ENCODE results near the gene PPP4R4.
"Not testable (repeated sequence)": the region's sequence is repeated elsewhere in the genome, so short reads cannot be mapped to it uniquely, and the experiment has no call there.

Gene PPP4R4

GRCh38 chr14:94237983-94238382 is 63.9 kb downstream of the PPP4R4 start:
- DNase-seq (ENCODE audit: low read depth) = no peak

GRCh38 chr14:94239406-94239805 is 65.3 kb downstream of the PPP4R4 start:
- no peak for DNase-seq (ENCODE audit: low read depth)
- H3K4me3 ChIP-seq (ENCODE audit: low read depth, low read length) = no peak overlapping the region

More at GRCh38 chr14:94237983-94238382, 63.9 kb downstream of the PPP4R4 start:
- H3K4me3 ChIP-seq (ENCODE audit: low read depth, low read length) = no peak overlapping the region

DNA sequence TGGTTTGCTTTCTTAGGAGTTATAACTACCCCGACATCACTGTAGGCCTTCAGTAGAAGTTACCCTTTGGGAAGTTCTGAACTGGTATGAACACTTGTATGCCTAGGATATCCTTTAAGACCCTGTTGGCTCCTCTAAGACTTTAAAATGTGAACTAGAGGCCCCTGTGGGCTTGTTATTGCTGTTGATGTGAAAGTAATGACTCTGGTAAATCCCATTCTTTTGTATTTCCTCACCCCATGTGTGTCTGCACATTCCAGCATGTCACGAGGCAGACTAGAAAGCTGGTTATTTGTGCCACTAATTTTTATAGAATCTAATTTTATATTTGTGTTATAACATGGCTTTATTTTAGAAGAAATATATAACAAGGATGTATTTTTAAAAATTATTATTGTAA is 70.1 kb downstream of the PPP4R4 start:
- DNase-seq (ENCODE audit: low read depth) = no peak
- no peak overlapping the region for H3K4me3 ChIP-seq (ENCODE audit: low read depth, low read length)

DNA sequence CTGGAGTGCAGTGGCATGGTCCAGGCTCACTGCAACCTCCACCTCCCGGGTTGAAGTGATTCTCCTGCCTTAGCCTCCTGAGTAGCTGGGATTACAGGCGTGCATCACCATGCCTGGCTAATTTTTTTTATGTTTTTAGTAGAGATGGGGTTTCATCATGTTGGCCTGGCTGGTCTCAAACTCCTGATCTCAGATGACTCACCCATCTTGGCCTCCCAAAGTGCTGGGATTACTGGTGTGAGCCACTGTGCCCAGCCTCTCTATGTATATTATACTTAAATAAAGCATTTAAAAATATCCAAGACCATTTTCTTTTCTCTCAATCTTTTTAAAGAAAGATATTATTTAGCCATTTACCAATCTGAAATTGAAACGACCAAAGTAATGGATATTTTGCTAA is 90.1 kb downstream of the PPP4R4 start:
- not testable (repeated sequence) for H3K4me3 ChIP-seq (ENCODE audit: low read depth, low read length); DNase-seq (ENCODE audit: low read depth)

GRCh38 chr14:94267352-94267751 is 93.2 kb downstream of the PPP4R4 start:
- DNase-seq (ENCODE audit: low read depth) = no peak
- no peak overlapping the region for H3K4me3 ChIP-seq (ENCODE audit: low read depth, low read length)

DNA sequence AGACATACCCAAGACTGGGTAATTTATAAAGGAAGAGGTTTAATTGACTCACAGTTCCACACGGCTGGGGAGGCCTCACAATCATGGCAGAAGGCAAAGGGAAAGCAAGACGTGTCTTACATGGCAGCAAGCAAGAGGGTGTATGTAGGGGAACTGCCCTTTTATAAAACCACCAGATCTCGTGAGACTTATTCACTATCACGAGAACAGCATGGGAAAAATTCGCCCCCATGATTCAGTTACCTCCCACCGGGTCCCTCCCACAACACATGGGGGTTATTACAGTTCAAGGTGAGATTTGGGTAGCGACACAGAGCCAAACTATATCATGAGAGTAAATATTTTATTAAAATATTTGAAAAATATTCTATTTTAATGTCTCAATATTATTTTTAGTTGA is 94.5 kb downstream of the PPP4R4 start:
- H3K4me3 ChIP-seq (ENCODE audit: low read depth, low read length); DNase-seq (ENCODE audit: low read depth): not testable (repeated sequence)

- no peak for DNase-seq (ENCODE audit: low read depth)
- no peak overlapping the region for H3K4me3 ChIP-seq (ENCODE audit: low read depth, low read length)
These were observed 95.0 kb downstream of the PPP4R4 start for GRCh38 chr14:94269156-94269555.

GRCh38 chr14:94276898-94277561 is 102.9 kb downstream of the PPP4R4 start:
- not testable (repeated sequence) for DNase-seq (ENCODE audit: low read depth); H3K4me3 ChIP-seq (ENCODE audit: low read depth, low read length)

DNA sequence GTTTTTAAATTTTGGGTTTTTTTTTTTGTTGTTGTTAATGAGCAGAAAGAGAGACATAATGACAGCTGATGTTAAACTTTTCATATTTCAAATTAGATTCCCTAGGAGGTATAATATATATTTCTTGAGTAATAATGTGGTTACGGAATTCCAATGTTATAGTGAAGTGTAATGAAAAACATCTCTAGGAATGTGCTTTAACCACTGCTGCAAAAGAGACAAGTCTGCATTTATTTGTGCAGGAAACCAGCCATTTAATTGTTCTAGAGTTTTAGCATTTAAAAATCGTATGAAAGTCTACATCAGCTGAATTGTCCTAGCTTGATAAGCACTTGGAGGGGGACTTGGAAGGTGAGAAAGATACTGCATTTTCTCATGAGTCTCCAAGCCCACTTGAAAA is 104.6 kb downstream of the PPP4R4 start:
- H3K4me3 ChIP-seq (ENCODE audit: low read depth, low read length) = no peak overlapping the region
- no peak for DNase-seq (ENCODE audit: low read depth)

DNA sequence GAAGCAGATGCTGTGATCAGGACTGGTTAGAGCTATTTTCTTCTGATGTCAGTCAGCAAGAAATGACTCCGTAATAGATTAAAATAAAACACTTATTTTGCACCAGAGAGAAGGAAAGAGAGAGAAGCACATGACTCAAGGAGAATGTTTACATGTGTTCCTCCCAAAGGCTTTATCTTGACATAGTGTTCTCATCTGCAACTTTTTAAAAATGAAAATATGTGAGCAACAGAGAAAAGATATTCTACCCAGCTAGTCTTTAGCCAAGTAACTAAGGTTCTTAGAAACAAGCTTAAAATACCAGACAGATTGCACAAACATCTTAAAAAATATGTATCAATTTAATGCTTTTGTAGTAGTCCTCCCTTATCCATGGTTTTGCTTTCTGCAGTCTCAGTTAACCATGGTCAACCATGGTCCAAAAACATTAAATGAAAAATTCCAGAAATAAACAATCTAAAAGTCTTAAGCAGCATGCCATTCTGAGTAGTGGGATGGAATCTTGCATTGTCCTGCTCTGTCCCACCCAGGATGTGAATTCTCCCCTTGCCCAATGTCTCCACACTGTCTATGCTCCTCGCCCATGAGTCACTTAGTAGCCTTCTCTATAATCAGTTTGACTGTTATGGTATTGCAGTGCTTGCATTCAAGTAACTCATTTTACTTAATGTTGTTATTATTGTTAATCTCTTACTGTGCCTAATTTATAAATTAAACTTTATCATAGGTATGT is 109.0 kb downstream of the PPP4R4 start:
- no peak overlapping the region for H3K4me3 ChIP-seq (ENCODE audit: low read depth, low read length)
- DNase-seq (ENCODE audit: low read depth) = no peak

DNA sequence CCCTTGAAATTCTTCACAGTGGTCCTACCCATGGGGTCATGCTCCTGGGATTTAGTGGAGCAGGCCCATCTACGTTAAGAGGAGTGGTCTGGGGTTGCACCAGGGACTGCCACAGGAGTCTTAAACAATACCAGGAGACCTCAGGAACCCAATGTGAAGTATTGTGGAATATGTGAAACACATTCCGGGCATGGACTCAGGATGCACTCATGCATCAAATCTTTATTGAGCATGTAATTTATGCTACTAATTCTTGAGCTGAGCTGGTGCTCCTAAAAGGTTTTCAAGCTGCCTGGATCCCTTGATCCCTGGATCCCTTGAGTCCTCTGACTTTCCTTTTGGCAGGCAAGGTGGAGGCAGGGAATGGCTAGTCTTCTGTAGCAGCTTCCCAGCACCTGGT is 110.1 kb downstream of the PPP4R4 start:
- no peak for DNase-seq (ENCODE audit: low read depth)
- no peak overlapping the region for H3K4me3 ChIP-seq (ENCODE audit: low read depth, low read length)

DNA sequence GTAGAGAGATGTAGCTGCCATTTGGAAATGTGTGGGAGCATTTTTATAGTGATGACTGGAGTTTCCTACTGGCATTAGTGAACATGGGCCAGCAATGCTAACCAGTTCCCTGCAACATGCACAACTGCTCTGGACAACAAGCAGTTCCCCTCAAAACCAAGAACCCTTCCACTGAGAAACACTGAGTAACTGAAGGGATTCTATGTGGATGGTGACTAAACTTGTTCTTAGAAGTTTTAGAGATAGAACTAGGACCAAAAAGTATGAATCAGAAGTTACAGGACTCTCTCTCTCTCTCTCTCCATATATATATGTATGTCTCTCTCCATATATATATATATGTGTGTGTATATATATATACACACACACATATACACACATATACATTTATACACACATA is 111.0 kb downstream of the PPP4R4 start:
- H3K4me3 ChIP-seq (ENCODE audit: low read depth, low read length) = no peak overlapping the region
- DNase-seq (ENCODE audit: low read depth) = no peak

GRCh38 chr14:94288610-94289465 is 114.7 kb downstream of the PPP4R4 start:
- DNase-seq (ENCODE audit: low read depth) = no peak

DNA sequence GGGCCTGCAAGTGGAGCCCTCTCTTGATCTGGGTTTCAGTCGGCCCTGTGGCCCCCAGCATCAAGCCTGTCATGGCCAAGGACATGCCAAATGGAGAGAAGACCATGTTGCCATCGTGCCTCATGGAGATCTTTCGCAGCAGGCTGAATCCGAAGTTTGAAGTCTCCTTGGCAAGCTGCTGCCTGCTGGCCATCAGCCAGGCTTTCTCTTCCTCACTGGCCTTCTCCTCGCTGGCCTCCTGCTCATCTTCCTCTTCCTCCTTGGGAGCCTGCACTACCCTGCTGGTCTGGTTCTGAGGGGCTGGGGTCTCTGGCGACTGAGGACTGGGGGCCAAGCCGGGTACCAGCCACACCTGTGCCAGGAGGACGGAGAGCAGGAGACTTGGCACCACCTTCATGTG is 116.1 kb downstream of the PPP4R4 start:
- H3K4me3 ChIP-seq (ENCODE audit: low read depth, low read length) = no peak overlapping the region
- no peak for DNase-seq (ENCODE audit: low read depth)

More at GRCh38 chr14:94288610-94289465, 114.7 kb downstream of the PPP4R4 start:
- no peak overlapping the region for H3K4me3 ChIP-seq (ENCODE audit: low read depth, low read length)

- DNase-seq (ENCODE audit: low read depth) = no peak
- H3K4me3 ChIP-seq (ENCODE audit: low read depth, low read length) = no peak overlapping the region
These were observed 117.2 kb downstream of the PPP4R4 start for GRCh38 chr14:94291159-94291905.

DNA sequence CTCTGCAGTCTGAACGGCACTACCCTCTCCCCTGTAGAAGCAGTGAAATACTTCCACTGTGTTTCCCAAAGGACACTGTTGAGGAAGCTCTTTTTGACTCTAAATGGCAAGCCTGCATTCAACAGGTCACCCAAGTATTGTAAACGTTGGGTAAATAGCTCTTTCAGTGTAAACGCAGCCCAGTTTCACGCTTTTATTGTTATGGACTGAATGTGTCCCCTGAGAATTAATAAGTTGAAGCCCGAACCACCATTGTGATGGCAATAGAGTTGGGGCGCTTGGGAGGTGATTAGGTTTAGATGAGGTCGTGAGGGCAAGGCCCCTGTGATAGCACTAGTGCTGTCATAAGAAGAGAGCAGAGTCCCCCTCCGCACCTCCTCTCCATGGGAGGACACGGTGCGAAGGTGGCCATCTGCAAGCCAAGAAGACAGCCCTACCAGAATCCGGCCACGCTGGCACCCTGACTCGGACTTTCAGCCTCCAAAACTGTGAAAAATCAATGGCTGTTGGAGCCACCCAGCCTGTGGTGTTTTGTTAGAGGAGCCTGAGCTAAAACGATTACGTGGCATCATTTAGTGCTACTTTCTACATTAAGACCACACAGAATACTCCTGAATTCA is 117.9 kb downstream of the PPP4R4 start:
- no peak for DNase-seq (ENCODE audit: low read depth)

GRCh38 chr14:94292526-94292871 is 118.4 kb downstream of the PPP4R4 start:
- no peak overlapping the region for H3K4me3 ChIP-seq (ENCODE audit: low read depth, low read length)
- DNase-seq (ENCODE audit: low read depth) = no peak

More for the DNA sequence above, 117.9 kb downstream of the PPP4R4 start:
- H3K4me3 ChIP-seq (ENCODE audit: low read depth, low read length) = no peak overlapping the region

GRCh38 chr14:94292872-94293577 is 118.9 kb downstream of the PPP4R4 start, which contains the start of gene SERPINA10:
SERPINA10 (minus strand) TSS chr14:94293268; CDS start chr14:94290593, 2,675 bp downstream.
- DNase-seq (ENCODE audit: low read depth) = no peak
- H3K4me3 ChIP-seq (ENCODE audit: low read depth, low read length) = no peak within 1 kb of the TSS

DNA sequence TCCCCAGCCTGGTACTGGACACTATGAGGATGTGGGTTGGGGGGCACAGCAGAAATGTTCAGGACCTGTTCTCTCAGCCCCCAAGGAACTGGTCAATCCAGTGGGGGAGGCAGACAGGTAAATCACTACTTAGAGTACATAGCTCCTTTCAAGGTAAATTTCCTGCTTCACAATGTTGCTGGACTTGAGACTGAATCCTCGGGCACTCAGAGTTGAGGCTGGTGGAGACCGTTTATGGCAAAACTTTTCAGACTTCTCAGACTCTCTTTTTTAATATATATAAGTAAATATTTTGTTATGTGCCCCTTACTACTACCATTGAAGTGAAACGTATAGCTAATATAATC is 119.4 kb downstream of the PPP4R4 start:
- no peak for DNase-seq (ENCODE audit: low read depth)

More for the DNA sequence above, 119.4 kb downstream of the PPP4R4 start:
- H3K4me3 ChIP-seq (ENCODE audit: low read depth, low read length) = no peak overlapping the region

Measured in skeletal muscle cell (primary cell).